ENCODE measurements around the gene SCO2.
A peak's percentile ranks its signal among the peaks of the same experiment; 100 is the strongest.

The SCO2 gene

DNA sequence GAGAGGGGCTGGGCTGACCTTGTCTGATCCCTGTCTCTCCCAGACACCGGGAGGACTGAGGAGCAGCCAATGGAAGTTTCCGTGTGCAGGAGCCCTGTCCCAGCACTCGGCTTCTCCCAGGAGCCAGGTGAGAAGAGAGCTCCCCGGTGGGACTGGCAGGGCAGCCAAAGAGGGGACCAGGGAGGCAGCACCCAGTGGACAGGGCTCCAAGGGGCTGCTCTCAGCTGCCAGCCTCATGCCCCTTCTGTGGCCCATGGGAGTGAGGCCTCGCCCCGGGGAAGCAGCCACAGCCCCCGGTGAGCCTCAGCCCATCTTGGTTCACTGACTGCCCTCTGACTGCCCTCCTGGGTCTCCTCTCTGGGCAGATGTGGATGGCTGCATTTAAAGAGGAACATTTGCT lies 6.8 kb downstream of the SCO2 start:
- DNase-seq, result no peak

GRCh38 chr22:50517495-50518260 lies 7.7 kb downstream of the SCO2 start:
- DNase-seq, result no peak

GRCh38 chr22:50516891-50517290 lies 8.5 kb downstream of the SCO2 start:
- DNase-seq, result no peak

DNA sequence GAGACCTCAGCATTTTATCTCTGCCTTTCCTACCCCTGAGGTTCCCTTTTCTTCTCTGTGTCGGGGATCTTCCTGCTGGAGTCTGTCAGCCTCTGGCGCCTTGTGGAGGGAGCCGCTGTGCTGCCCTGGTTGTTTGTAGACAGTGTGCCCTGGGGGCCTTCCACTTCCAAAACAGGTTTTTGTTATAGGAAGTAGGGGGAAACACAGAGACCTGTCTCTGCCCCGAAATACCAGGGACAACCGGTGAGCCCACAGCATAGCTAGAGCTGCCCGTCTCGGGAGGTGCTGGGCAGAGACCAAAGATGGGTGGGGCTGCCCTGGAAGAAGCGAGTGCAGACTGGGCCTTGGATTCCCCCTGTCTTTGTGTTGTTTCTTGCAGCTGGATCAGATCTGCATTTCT lies 9.3 kb downstream of the SCO2 start:
- DNase-seq, result no peak

GRCh38 chr22:50513175-50513574 lies 12.2 kb downstream of the SCO2 start:
- no peak for DNase-seq

- DNase-seq, result no peak
Observed at GRCh38 chr22:50508897-50509296, 16.5 kb downstream of the SCO2 start.

DNA sequence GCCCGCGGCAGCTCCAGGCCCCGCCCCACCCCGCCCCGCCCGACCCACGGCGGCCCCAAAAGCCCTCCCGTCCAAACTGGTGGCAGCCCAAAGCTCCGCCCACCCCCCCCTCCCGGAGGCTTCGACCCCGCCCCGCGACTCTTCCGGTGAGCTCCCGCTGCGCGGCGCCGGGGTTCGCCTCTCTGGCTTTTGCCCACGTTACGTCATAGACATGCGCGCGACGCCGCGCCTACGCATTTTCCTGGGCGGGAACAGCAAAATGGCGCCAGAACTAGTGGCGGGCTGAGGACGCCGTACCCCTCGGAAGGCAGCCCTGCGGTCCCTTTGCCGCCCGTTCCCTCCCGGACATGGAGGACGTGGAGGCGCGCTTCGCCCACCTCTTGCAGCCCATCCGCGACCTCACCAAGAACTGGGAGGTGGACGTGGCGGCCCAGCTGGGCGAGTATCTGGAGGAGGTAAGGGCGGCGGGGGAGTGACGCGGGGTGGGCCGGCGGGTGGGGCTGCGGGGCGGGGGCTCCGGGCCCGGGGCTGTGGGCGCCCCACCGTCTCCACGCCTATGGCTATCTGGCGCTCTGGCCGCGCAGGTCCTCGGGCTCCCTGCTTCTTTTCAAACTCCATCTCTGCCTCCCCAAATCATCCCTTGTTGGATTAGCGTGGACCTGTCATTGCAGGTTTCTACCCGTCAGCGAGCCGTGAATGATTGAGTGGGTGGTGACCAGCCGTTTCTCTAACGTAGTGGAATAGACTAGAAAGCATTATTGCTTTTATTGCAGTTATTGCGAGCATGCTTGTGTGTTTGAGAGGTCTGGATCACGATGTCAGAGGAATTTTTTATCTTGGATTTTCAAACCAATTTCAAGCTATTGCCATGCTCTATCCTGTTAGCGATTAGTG lies 17.2 kb downstream of the SCO2 start, which contains the start of gene NCAPH2:
TSS of gene NCAPH2 (plus strand) at position 234 of the 894 bp plus-strand sequence. CDS start at position 348, 114 bp downstream.
- DNase-seq, result peak; percentile 97

- no peak for DNase-seq
Observed at GRCh38 chr22:50507421-50507990, 17.9 kb downstream of the SCO2 start, which contains the start of gene LMF2. TSS of gene LMF2 (minus strand) at chr22:50507702. CDS start at chr22:50507675, 27 bp downstream.

DNA sequence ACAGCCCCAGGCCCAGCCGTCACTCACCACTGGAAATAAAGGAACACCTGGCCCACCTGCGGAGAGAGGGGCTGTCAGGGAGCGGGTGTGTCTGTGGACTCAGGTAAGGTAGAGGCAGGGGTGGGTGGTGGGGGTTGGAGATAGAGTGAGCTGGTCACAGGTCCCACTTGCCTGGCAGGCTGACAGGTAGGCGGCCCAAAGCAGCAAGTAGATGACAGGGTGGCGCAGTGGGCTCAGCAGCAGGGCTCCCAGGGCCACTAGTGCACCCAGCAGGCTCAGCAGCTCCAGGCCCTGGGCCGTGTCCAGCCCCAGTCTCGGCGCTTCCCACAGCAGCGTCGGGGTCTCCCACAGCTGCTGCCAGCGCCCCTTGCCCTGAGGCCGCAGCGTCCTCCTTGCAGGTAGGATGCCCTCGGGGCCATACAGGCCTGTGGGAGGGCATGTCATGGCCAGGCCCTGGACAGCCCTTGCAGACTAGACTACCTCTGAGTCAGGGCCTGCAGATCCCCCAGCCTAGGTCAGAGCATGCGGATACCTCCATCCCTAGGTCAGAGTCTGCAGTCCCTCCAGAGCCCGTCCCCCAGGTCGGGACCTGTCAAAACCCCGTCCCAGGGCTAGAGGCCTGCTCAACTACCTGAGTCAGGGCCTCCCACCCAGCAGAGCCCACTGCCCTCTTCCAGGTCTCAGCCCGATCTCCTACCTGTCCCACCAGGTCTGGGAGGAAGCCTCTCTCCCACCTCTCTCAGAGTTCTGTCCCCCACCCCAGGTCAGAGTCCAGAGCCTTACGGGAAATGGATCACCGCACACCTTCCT lies 18.6 kb downstream of the SCO2 start:
- no peak for DNase-seq

GRCh38 chr22:50505776-50506610 lies 19.4 kb downstream of the SCO2 start:
- DNase-seq, result no peak

DNA sequence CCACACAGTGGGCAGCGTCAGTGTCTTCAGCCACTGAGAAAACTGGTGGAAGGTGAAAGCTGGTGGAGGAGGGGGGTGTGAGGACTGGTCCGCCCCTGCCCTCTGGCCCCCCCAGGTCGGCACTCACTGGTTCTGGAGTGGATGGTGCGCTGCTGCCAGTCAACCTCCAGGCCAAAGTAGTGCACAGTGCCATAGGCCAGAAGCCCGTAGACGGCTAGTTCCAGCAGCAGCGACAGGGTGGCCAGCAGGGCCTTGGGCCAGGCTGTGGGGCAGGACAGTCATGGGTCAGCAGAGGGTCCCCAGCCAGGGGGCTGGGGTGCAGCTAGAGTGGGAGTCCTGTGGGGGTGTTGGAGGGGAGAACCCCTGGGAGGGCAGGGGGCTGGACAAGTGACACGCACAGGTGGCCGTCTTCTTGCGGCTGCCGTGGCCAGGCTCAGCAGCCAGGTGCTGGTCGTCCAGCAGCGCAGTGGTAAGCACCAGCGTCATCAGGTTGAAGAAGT lies 20.1 kb downstream of the SCO2 start:
- no peak for DNase-seq

DNA sequence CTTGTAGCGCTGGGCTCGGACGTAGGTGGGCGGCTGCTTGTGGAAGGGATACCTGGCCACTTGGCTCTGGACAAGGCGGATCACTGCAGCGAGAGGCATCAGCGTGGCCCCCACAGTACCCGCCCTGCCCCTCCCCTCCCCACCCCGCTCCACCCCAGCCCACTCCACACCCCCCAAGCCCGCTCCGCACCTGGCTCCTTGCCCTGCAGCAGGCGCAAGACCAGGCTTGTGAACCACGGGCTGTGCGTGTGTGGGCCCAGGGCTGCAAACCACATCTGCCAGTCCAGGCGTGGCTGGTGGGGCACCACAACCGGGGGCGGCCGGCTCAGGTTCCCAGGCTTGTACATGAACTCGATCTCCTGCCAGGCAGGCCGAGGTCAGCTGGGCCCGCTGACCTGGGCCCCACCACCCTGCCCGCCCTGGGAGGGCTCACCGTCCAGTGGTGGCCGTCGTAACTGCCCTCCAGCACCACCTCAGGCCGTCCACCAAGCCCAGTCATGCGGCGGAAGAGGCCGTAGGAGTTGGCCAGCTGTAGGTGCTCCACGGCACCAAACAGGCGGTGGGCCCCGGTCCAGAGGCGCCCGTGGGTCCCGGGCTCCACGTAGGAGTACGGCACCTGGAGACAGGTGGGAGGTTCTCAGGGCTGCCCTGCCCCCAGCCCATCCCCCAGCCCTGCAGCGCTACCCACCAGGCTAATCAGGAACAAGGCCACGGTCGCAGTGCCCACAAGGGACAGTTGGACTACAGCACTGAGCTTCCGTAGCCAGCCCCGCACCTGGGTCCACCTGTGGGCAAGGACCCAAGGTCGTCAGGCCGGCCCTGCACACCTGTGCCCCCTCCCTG lies 20.8 kb downstream of the SCO2 start:
- no peak for DNase-seq

- no peak for DNase-seq
Observed at GRCh38 chr22:50503475-50504145, 21.8 kb downstream of the SCO2 start.

- DNase-seq, result no peak
Observed at GRCh38 chr22:50502628-50503474, 22.5 kb downstream of the SCO2 start.

- DNase-seq, result no peak
Observed at GRCh38 chr22:50502096-50502495, 23.3 kb downstream of the SCO2 start.

GRCh38 chr22:50500452-50500851 lies 24.9 kb downstream of the SCO2 start:
- DNase-seq, result no peak

DNA sequence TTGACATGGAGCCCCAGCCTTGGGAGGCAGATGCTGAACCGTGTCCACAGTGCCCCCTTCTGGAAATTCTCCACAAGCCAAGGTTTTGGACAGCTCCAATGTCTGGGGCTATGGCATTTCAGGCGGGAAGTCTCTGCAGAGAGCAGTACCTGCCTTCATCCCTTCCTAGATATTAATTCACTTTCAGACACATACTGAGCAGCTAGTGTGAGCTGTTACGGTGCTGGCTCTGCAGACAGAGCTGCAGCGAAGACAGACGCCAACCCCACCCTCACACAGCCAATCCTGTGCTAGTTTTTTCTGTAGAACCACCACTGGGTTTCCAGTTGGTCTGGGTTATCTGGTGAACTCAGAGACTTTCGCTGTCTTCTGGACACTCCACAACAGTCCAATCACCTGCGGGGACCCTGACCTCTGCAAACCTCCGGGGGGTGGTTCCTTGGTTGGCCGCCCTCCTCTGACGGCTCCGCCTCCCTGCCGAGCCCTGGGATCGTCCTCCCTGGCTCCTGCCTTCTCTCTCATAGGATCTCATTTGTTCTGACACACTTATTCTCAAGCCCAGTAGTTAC lies 27.0 kb downstream of the SCO2 start:
- DNase-seq, result peak; percentile 46

GRCh38 chr22:50497093-50497492 lies 28.3 kb downstream of the SCO2 start:
- DNase-seq, result no peak

Data from fibroblast of skin of abdomen (primary cell).